H9 (cell line): ENCODE results near the gene PIPOX. TPM values are rescaled to one million over a fixed set of nuclear protein-coding genes. Genes with fewer than 3 reads are reported as not detected.

Experiments
- DNase-seq: peaks from one replicate; pipeline ENCODE4 v3.0.0-alpha.2; 2017
- H2AFZ ChIP-seq: one replicate; pipeline ENCODE4 v1.6.1; 2013; ENCODE audit warnings: mild to moderate bottlenecking, low read length, control low read depth, moderate library complexity
- H2AK5ac ChIP-seq: 2 replicates; pipeline ENCODE4 v1.6.1; 2013; ENCODE audit warnings: low read length, control low read depth, mixed read lengths; ENCODE audit not compliant: insufficient read length
- H2BK120ac ChIP-seq: one replicate; pipeline ENCODE4 v1.6.1; 2013; ENCODE audit warnings: low read depth, mild to moderate bottlenecking, low read length, control low read depth, inconsistent platforms; ENCODE audit not compliant: poor library complexity, severe bottlenecking
- H2BK12ac ChIP-seq: 2 replicates; pipeline ENCODE4 v1.6.1; 2013; ENCODE audit warnings: low read length, control low read depth, mixed read lengths, low read depth; ENCODE audit not compliant: insufficient read length
- H2BK15ac ChIP-seq: 2 replicates; pipeline ENCODE4 v1.6.1; 2013; ENCODE audit warnings: low read depth, low read length, control low read depth
- H2BK20ac ChIP-seq: one replicate; pipeline ENCODE4 v1.6.1; 2013; ENCODE audit warnings: low read depth, mild to moderate bottlenecking, low read length, control low read depth, inconsistent platforms; ENCODE audit not compliant: poor library complexity, severe bottlenecking
- H2BK5ac ChIP-seq: 2 replicates; pipeline ENCODE4 v1.6.1; 2013; ENCODE audit warnings: low read length, control low read depth, mixed read lengths; ENCODE audit not compliant: insufficient read length
- H3K14ac ChIP-seq: 2 replicates; pipeline ENCODE4 v1.6.1; 2013; ENCODE audit warnings: low read length, control low read depth; ENCODE audit not compliant: insufficient read depth
- H3K18ac ChIP-seq: 2 replicates; pipeline ENCODE4 v1.6.1; 2013; ENCODE audit warnings: low read depth, mild to moderate bottlenecking, mixed read lengths, low read length, control low read depth; ENCODE audit not compliant: insufficient read length
- H3K23ac ChIP-seq: 2 replicates; pipeline ENCODE4 v1.6.1; 2013; ENCODE audit warnings: low read length, control low read depth, mixed read lengths, low read depth; ENCODE audit not compliant: insufficient read length
- H3K23me2 ChIP-seq: 2 replicates; pipeline ENCODE4 v1.6.1; 2013; ENCODE audit warnings: low read depth, mild to moderate bottlenecking, mixed read lengths, low read length, control low read depth; ENCODE audit not compliant: insufficient read length, poor library complexity, severe bottlenecking
- H3K27ac ChIP-seq: 2 replicates; pipeline ENCODE4 v1.5.1; 2013; ENCODE audit warnings: low read length, control low read depth, mixed read lengths, low read depth; ENCODE audit not compliant: insufficient read length
- H3K27me3 ChIP-seq: 2 replicates; pipeline ENCODE4 v1.6.1; 2013; ENCODE audit warnings: low read length, control low read depth, inconsistent platforms; ENCODE audit not compliant: insufficient read depth
- H3K4ac ChIP-seq: 2 replicates; pipeline ENCODE4 v1.6.1; 2013; ENCODE audit warnings: low read depth, mild to moderate bottlenecking, control low read depth, inconsistent platforms, low read length, moderate library complexity
- H3K4me1 ChIP-seq: 2 replicates; pipeline ENCODE4 v1.6.1; 2013; ENCODE audit warnings: low read length, control low read depth, inconsistent platforms; ENCODE audit not compliant: insufficient read depth
- H3K4me2 ChIP-seq: 2 replicates; pipeline ENCODE4 v1.6.1; 2013; ENCODE audit warnings: low read length, control low read depth, mixed read lengths; ENCODE audit not compliant: insufficient read length, insufficient read depth
- H3K56ac ChIP-seq: 2 replicates; pipeline ENCODE4 v1.6.1; 2013; ENCODE audit warnings: low read depth, mild to moderate bottlenecking, mixed read lengths, low read length, control low read depth; ENCODE audit not compliant: insufficient read length
- H3K79me1 ChIP-seq: 2 replicates; pipeline ENCODE4 v1.6.1; 2013; ENCODE audit warnings: low read depth, mild to moderate bottlenecking, moderate library complexity, low read length, control low read depth, inconsistent platforms; ENCODE audit not compliant: insufficient read depth, poor library complexity, severe bottlenecking
- H3K79me2 ChIP-seq: 2 replicates; pipeline ENCODE4 v1.6.1; 2013; ENCODE audit warnings: low read length, control low read depth, inconsistent platforms; ENCODE audit not compliant: insufficient read depth
- H3K9ac ChIP-seq: 2 replicates; pipeline ENCODE4 v1.6.1; 2013; ENCODE audit warnings: low read length, control low read depth, mixed read lengths; ENCODE audit not compliant: insufficient read length; ENCODE audit errors: extremely low read depth
- H3K9me3 ChIP-seq: one replicate; pipeline ENCODE4 v1.6.1; 2013; ENCODE audit warnings: low read depth, low read length, inconsistent platforms; ENCODE audit not compliant: control insufficient read depth
- H3T11ph ChIP-seq: one replicate; pipeline ENCODE4 v1.6.1; 2013; ENCODE audit warnings: mild to moderate bottlenecking, low read length, control low read depth, inconsistent platforms
- H4K20me1 ChIP-seq: one replicate; pipeline ENCODE4 v1.6.1; 2013; ENCODE audit not compliant: control insufficient read depth, insufficient read length, insufficient read depth
- H4K5ac ChIP-seq: 2 replicates; pipeline ENCODE4 v1.6.1; 2013; ENCODE audit warnings: low read depth, mild to moderate bottlenecking, mixed read lengths, low read length, control low read depth; ENCODE audit not compliant: insufficient read length
- H4K8ac ChIP-seq: replicated peaks from 2 replicates; pipeline ENCODE4 v1.6.1; 2013; ENCODE audit warnings: low read length, control low read depth, mixed read lengths, low read depth; ENCODE audit not compliant: insufficient read length
- H4K91ac ChIP-seq: 2 replicates; pipeline ENCODE4 v1.6.1; 2013; ENCODE audit warnings: low read depth, mild to moderate bottlenecking, moderate library complexity, mixed read lengths, low read length, control low read depth; ENCODE audit not compliant: insufficient read length
- H3K27ac Mint-ChIP-seq, 3 experiments: 2 replicates in 2 of 3; 3 replicates in 1 of 3; pipeline ENCODE4 v1.8.0; 2020 to 2021; ENCODE audit warnings: mixed read lengths in 3 of 3, mild to moderate bottlenecking in 1 of 3, moderate library complexity in 1 of 3
- H3K27me3 Mint-ChIP-seq: 2 replicates; pipeline ENCODE4 v1.8.0; 2021; ENCODE audit warnings: low read depth, mild to moderate bottlenecking, moderate library complexity, mixed read lengths
- H3K36me3 Mint-ChIP-seq, 3 experiments: 2 replicates in 2 of 3; 3 replicates in 1 of 3; pipeline ENCODE4 v1.8.0; 2020 to 2021; ENCODE audit warnings: low read depth in 3 of 3, mixed read lengths in 3 of 3; ENCODE audit not compliant: insufficient read depth in 1 of 3
- H3K4me1 Mint-ChIP-seq, 2 experiments: 2 replicates each; pipeline ENCODE4 v1.8.0; 2020; ENCODE audit warnings: mixed read lengths in 2 of 2
- H3K4me3 Mint-ChIP-seq, 2 experiments: 2 replicates in 1 of 2; 3 replicates in 1 of 2; pipeline ENCODE4 v1.8.0; 2020 to 2021; ENCODE audit warnings: mild to moderate bottlenecking in 2 of 2, mixed read lengths in 2 of 2, moderate library complexity in 1 of 2
- H3K9me3 Mint-ChIP-seq, 2 experiments: 2 replicates in 1 of 2; 3 replicates in 1 of 2; pipeline ENCODE4 v1.8.0; 2020; ENCODE audit warnings: mild to moderate bottlenecking in 2 of 2, mixed read lengths in 2 of 2, moderate library complexity in 1 of 2
- WGBS: extraction: QIAGEN DNeasy Blood & Tissue Kit; methylation state at CpG from one replicate; pipeline ENCODE4 v1.1.7; 2013; ENCODE audit warnings: missing lambda C conversion rate, low lambda C conversion rate, mixed read lengths; ENCODE audit not compliant: insufficient read length; ENCODE audit errors: extremely low coverage; 5-methylcytosine and 5-hydroxymethylcytosine counted together
- total RNA-seq: library from RNA; stranded (reverse); gene quantifications from 2 replicates; pipeline ENCODE4 v1.2.1, GENCODE V29; 2021
- TF ChIP-seq, protein P1 (sequence below): fragments of 200-600 bp; sonication (generic); conservative IDR thresholded peaks from 3 replicates; pipeline ENCODE4 v1.8.0; 2021; ENCODE audit warnings: antibody characterized with exemption, mild to moderate bottlenecking

The PIPOX gene
- total RNA-seq, 1 experiment from 2014 or later: 30.1 TPM

DNA sequence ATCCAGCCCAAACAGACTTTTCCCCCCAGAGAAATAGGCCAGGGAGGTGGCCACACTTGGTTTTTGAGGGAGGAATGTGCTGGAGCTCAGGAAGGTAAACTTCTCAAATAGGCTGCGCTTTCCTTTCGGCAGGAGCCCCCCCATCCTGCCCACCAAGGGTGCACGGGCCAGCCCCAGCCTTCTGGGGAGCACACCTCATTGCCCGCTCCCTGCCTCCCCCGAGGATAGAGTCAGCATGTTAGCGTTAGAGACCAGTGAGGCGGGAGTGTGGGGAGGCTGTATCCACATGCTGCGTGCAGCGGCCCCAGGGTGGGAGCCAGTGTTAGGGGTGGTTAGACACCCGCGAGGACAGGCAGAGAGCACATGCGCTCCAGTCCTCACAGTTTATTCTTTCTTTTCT is 42.3 kb downstream of the PIPOX start:
- Histone ChIP-seq H2BK15ac (no peak overlapping the region), H3K27ac (no peak overlapping the region), H3K56ac (no peak overlapping the region), H3K14ac (no peak overlapping the region; the same call in 1 of the 2 replicates), H4K5ac (no peak overlapping the region), H2BK120ac (no peak overlapping the region), H3K23me2 (peaks cover 3% of the 10 kb centered on the region), H3K23ac (no peak overlapping the region), H4K91ac (no peak overlapping the region), H3K79me2 (no peaks in the 10 kb centered on the region), H3T11ph (no peak overlapping the region), H2AFZ (no peak overlapping the region), H3K4me1 (peaks cover 8% of the 10 kb centered on the region), H2AK5ac (no peak overlapping the region), H2BK20ac (no peak overlapping the region), H3K9ac (no peak overlapping the region), H3K9me3 (no peaks in the 10 kb centered on the region), H4K8ac (no peak overlapping the region), H3K18ac (no peak overlapping the region), H3K79me1 (no peaks in the 10 kb centered on the region), H2BK12ac (no peak overlapping the region), H3K27me3 (no peaks in the 10 kb centered on the region), H2BK5ac (no peak overlapping the region), H4K20me1 (no peaks in the 10 kb centered on the region), H3K4ac (no peak overlapping the region), H3K4me2 (no peak overlapping the region)
- peaks cover 45 to 57% of the 10 kb centered on the region in 2 experiments for H3K4me1 Mint-ChIP-seq
- WGBS: no CpG with 5 or more reads among the region's 12 CpGs
- no peaks in the 10 kb centered on the region for H3K9me3 Mint-ChIP-seq
- DNase-seq: no peak
- H3K36me3 Mint-ChIP-seq: peaks cover 19 to 46% (median 43%) of the 10 kb centered on the region in 3 experiments
- H3K27ac Mint-ChIP-seq: no peak overlapping the region; a peak in 1 of 7 replicates
- no peak overlapping the region for H3K4me3 Mint-ChIP-seq
- TF ChIP-seq, protein P1, sequence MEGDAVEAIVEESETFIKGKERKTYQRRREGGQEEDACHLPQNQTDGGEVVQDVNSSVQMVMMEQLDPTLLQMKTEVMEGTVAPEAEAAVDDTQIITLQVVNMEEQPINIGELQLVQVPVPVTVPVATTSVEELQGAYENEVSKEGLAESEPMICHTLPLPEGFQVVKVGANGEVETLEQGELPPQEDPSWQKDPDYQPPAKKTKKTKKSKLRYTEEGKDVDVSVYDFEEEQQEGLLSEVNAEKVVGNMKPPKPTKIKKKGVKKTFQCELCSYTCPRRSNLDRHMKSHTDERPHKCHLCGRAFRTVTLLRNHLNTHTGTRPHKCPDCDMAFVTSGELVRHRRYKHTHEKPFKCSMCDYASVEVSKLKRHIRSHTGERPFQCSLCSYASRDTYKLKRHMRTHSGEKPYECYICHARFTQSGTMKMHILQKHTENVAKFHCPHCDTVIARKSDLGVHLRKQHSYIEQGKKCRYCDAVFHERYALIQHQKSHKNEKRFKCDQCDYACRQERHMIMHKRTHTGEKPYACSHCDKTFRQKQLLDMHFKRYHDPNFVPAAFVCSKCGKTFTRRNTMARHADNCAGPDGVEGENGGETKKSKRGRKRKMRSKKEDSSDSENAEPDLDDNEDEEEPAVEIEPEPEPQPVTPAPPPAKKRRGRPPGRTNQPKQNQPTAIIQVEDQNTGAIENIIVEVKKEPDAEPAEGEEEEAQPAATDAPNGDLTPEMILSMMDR: no peak
- peaks cover 2% of the 10 kb centered on the region for H3K27me3 Mint-ChIP-seq
